Measurements from ENCODE around the gene DPM1. TPM values are rescaled to one million over a fixed set of nuclear protein-coding genes. Genes with fewer than 3 reads are reported as not detected.

The DPM1 gene
- total RNA-seq, 2 experiments from 2014 or later, result 48.1 to 48.9 TPM

- H3K27me3 Mint-ChIP-seq, result no peaks in the 10 kb centered on the region
- POLR2A ChIA-PET, result no interaction called here
- no peak overlapping the region for H3K4me3 Mint-ChIP-seq
- H3K4me1 Mint-ChIP-seq, result no peaks in the 10 kb centered on the region
- no peak overlapping the region for H3K27ac Mint-ChIP-seq
- no peaks in the 10 kb centered on the region for H3K9me3 Mint-ChIP-seq
- no peaks in the 10 kb centered on the region for H3K36me3 Mint-ChIP-seq
- no peak for DNase-seq
- ATAC-seq (ENCODE audit: low read depth), result no peak
Measured at GRCh38 chr20:50969435-50969834, 11.1 kb upstream of the DPM1 start.

DNA sequence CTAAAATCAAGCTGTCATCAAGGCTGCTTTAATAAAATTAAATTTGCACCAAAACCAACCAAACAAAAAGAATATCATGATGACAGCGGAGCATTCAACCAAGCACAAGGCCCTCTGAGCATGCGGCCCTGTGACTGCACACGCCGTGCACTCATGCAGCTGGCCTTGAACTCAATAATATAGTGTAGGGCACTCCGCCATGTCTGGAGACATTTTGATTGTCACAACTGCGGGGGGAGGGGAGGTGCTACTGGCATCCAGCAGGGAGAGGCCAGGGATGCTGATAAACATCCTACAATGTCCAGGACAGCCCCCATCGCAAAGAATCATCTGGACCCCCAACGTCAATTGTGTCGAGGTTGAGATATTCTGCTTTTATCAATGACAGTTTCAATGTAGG lies 10.0 kb upstream of the DPM1 start:
- DNase-seq (no peak), ATAC-seq (ENCODE audit: low read depth) (no peak)
- H3K36me3 Mint-ChIP-seq, result no peaks in the 10 kb centered on the region

GRCh38 chr20:50967586-50967985 lies 9.3 kb upstream of the DPM1 start:
- Mint-ChIP-seq H3K27me3 (no peaks in the 10 kb centered on the region), H3K27ac (no peak overlapping the region), H3K4me1 (peaks cover 4% of the 10 kb centered on the region), H3K36me3 (no peaks in the 10 kb centered on the region), H3K4me3 (no peak overlapping the region), H3K9me3 (no peaks in the 10 kb centered on the region)
- POLR2A ChIA-PET, result interaction anchor here (0.8 kb wide), 1 partner anchor 9 kb away, joined by 3 read pairs; the partner anchor contains the start of genes DPM1 and MOCS3
- DNase-seq (no peak), ATAC-seq (ENCODE audit: low read depth) (no peak)

More for the DNA sequence above, 10.0 kb upstream of the DPM1 start:
- H3K27ac Mint-ChIP-seq, result no peak overlapping the region
- POLR2A ChIA-PET, result no interaction called here
- H3K27me3 Mint-ChIP-seq, result no peaks in the 10 kb centered on the region
- no peak overlapping the region for H3K4me3 Mint-ChIP-seq
- H3K9me3 Mint-ChIP-seq, result no peaks in the 10 kb centered on the region
- H3K4me1 Mint-ChIP-seq, result peaks cover 1% of the 10 kb centered on the region

GRCh38 chr20:50959543-50960126 lies 1.3 kb upstream of the DPM1 start:
- Mint-ChIP-seq H3K36me3 (peaks cover 7% of the 10 kb centered on the region), H3K4me1 (peaks cover 36% of the 10 kb centered on the region), H3K9me3 (no peaks in the 10 kb centered on the region), H3K27ac (peak overlapping the region; percentile 93), H3K4me3 (peak overlapping the region; percentile 94), H3K27me3 (no peaks in the 10 kb centered on the region)
- DNase-seq (no peak), ATAC-seq (ENCODE audit: low read depth) (no peak)
- POLR2A ChIA-PET, result interaction anchor here (3.4 to 3.9 kb wide), 2 partner anchors 28 to 165 kb away, joined by 41 to 106 read pairs; partner anchors contain the start of genes ADNP and BCAS4

DNA sequence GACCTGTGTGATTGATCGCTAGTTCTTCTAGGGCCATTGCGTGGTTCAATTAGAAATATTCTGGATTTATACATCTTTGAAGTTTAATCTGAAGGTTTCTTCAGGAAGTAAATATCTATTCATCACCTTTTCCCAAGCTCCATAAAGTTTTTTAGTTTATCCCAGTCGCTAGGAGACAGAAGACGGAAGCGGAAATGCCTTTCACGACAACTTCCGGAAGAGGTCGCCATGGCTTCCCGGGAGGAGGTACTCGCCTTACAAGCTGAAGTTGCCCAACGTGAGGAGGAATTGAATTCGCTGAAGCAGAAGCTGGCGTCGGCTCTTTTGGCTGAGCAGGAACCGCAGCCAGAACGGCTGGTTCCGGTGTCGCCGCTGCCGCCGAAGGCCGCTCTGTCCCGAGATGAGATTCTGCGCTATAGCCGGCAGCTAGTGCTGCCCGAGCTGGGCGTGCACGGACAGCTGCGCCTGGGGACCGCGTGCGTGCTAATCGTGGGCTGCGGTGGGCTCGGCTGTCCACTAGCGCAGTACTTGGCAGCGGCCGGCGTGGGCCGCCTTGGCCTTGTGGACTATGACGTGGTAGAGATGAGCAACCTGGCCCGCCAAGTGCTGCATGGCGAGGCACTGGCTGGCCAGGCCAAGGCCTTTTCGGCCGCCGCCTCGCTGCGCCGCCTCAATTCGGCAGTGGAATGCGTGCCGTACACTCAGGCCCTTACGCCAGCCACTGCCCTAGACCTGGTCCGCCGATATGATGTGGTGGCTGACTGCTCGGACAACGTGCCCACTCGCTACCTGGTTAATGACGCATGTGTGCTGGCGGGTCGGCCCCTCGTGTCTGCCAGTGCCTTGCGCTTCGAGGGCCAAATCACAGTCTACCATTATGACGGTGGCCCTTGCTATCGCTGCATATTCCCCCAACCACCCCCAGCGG lies 547 bp upstream of the DPM1 start, which contains the start of gene MOCS3:
TSS of gene MOCS3 (plus strand) at position 204 of the 928 bp plus-strand sequence. CDS start at position 229, 25 bp downstream.
- ATAC-seq (ENCODE audit: low read depth) (peak; percentile 67), DNase-seq (peak; percentile 74)
- peak within 1 kb of the TSS; percentile 94 for H3K4me3 Mint-ChIP-seq
- H3K9me3 Mint-ChIP-seq, result no peaks in the 10 kb centered on the region
- peak within 1 kb of the TSS; percentile 93 for H3K27ac Mint-ChIP-seq
- no peaks in the 10 kb centered on the region for H3K27me3 Mint-ChIP-seq
- peaks cover 9% of the 10 kb centered on the region for H3K36me3 Mint-ChIP-seq
- POLR2A ChIA-PET, result interaction anchor here (0.6 to 3.9 kb wide), 20 partner anchors 8 to 772 kb away, joined by 3 to 106 read pairs (median 4); partner anchors contain the start of genes ADNP, BCAS4 and PARD6B
- peaks cover 38% of the 10 kb centered on the region for H3K4me1 Mint-ChIP-seq

DNA sequence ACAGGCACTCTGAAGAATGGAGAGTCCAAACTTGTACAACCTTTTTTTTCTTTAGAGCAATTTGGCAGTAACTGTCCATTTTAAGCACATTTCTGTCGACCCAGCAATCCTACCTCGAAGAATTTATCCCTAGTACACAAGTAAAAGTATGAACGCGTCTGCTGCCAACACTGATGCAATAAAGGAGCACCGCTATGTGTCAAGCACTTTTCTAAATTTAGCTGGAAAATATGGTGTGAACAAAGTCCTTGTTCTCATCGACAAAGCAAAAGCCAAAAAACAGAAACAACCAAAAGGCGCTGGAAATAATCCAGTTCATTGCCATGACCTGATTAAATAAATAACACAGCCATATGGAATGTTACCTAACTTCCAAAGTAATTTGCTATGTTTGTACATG lies 1.1 kb downstream of the DPM1 start:
- peaks cover 8% of the 10 kb centered on the region for H3K36me3 Mint-ChIP-seq
- ATAC-seq (ENCODE audit: low read depth), result no peak

GRCh38 chr20:50953821-50954220 lies 4.5 kb downstream of the DPM1 start:
- H3K36me3 Mint-ChIP-seq, result peaks cover 7% of the 10 kb centered on the region
- H3K9me3 Mint-ChIP-seq, result no peaks in the 10 kb centered on the region
- DNase-seq (no peak), ATAC-seq (ENCODE audit: low read depth) (no peak)
- POLR2A ChIA-PET, result no interaction called here
- H3K27me3 Mint-ChIP-seq, result no peaks in the 10 kb centered on the region
- H3K27ac Mint-ChIP-seq, result no peak overlapping the region
- H3K4me1 Mint-ChIP-seq, result peaks cover 22% of the 10 kb centered on the region
- no peak overlapping the region for H3K4me3 Mint-ChIP-seq

More for the DNA sequence above, 1.1 kb downstream of the DPM1 start:
- no peak for DNase-seq
- H3K27me3 Mint-ChIP-seq, result no peaks in the 10 kb centered on the region
- H3K4me3 Mint-ChIP-seq, result peak overlapping the region; percentile 94
- peaks cover 33% of the 10 kb centered on the region for H3K4me1 Mint-ChIP-seq
- POLR2A ChIA-PET, result interaction anchor here (1.4 to 3.9 kb wide), 8 partner anchors 10 to 227 kb away, joined by 3 to 106 read pairs (median 7); partner anchors contain the start of genes ADNP, BCAS4 and PARD6B
- H3K9me3 Mint-ChIP-seq, result no peaks in the 10 kb centered on the region
- H3K27ac Mint-ChIP-seq, result peak overlapping the region; percentile 93

DNA sequence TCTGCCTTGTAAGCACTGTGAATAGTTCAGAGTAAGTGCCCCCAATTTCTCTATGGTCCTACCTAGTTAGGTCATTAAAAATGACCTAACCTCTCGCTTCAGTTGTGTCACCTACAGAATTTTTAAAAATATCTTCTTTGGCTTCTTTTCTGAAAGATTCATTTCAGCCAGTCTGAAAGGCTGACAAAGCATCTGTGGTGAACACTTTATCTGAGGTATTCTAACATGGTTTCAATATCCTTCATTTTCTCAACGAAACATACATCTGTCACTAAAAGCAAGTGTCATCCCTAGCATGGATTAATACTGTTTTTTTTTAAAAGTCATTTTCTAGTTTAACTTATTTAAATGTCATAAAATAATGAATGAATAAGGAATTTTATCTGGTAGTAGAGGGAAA lies 5.1 kb downstream of the DPM1 start:
- Mint-ChIP-seq H3K27ac (no peak overlapping the region), H3K4me3 (no peak overlapping the region), H3K9me3 (no peaks in the 10 kb centered on the region), H3K27me3 (no peaks in the 10 kb centered on the region), H3K4me1 (peaks cover 22% of the 10 kb centered on the region), H3K36me3 (peaks cover 7% of the 10 kb centered on the region)
- no peak for ATAC-seq (ENCODE audit: low read depth)
- POLR2A ChIA-PET, result no interaction called here
- no peak for DNase-seq

DNA sequence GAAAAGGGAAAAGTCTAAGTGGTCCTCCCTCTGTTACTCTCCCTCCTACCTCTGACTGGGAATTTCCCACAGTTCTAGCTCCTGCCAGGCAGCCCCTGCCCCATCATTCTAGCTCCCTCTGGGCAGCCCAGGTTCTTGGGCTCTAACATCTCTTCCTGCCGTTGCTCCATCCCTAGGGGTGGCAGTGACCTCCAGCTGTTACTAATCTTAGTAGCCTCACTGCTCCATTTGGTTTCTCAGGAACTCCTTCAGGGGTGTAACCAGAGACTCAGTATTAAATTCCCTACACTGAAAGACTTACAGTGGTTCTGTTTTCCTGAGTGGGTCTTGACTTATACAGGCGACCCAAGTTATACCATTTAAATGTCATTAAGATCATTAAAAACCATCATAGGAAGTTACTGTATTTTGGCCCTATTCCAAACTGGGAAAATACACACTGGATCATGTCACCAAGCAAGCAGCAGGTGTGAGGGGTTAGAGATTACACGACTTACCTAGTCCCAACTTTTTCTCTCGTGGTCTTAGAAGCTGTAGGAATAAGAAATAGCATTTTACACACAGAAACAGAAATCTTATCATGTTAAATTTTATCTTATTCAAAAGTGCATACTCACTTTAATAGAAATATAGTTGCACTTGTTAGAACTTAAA lies 10.1 kb downstream of the DPM1 start:
- POLR2A ChIA-PET, result no interaction called here
- Mint-ChIP-seq H3K4me3 (no peak overlapping the region), H3K27me3 (no peaks in the 10 kb centered on the region), H3K4me1 (no peaks in the 10 kb centered on the region), H3K9me3 (no peaks in the 10 kb centered on the region), H3K36me3 (peaks cover 12% of the 10 kb centered on the region), H3K27ac (no peak overlapping the region)
- no peak for DNase-seq
- no peak for ATAC-seq (ENCODE audit: low read depth)

DNA sequence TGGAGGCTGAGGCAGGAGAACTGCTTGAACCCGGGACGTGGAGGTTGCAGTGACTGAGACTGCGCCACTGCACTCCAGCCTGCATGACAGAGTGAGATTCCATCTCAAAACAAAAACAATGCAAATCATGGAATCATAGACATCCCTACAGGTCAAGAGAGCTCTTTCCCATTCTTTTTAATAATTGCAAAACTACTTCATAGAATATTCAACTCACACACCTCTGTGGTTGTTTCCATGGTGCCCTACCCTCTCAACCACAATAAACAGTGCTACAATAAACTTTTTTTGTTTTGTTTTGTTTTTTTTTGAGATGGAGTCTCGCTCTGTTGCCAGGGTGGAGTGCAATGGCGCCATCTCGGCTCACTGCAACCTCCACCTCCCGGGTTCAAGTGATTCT lies 15.3 kb downstream of the DPM1 start:
- POLR2A ChIA-PET, result no interaction called here
- Mint-ChIP-seq H3K4me1 (no peaks in the 10 kb centered on the region), H3K9me3 (no peaks in the 10 kb centered on the region), H3K27ac (no peak overlapping the region), H3K36me3 (peaks cover 25% of the 10 kb centered on the region), H3K27me3 (no peaks in the 10 kb centered on the region), H3K4me3 (no peak overlapping the region)
- no peak for DNase-seq
- no peak for ATAC-seq (ENCODE audit: low read depth)

- Mint-ChIP-seq H3K9me3 (no peaks in the 10 kb centered on the region), H3K27me3 (no peaks in the 10 kb centered on the region), H3K4me1 (peaks cover 21% of the 10 kb centered on the region), H3K27ac (no peak overlapping the region), H3K36me3 (peaks cover 32% of the 10 kb centered on the region), H3K4me3 (no peak overlapping the region)
- DNase-seq (no peak), ATAC-seq (ENCODE audit: low read depth) (no peak)
- POLR2A ChIA-PET, result interaction anchor here (1.8 to 4.9 kb wide), 2 partner anchors 24 to 139 kb away, joined by 5 to 106 read pairs; partner anchors contain the start of genes BCAS4, DPM1 and MOCS3
Measured at GRCh38 chr20:50933589-50933988, 24.7 kb downstream of the DPM1 start.

- Mint-ChIP-seq H3K9me3 (no peaks in the 10 kb centered on the region), H3K4me1 (peaks cover 27% of the 10 kb centered on the region), H3K27me3 (no peaks in the 10 kb centered on the region), H3K36me3 (peaks cover 34% of the 10 kb centered on the region), H3K4me3 (no peak overlapping the region), H3K27ac (peak overlapping the region; percentile 97)
- ATAC-seq (ENCODE audit: low read depth) (no peak), DNase-seq (no peak)
- POLR2A ChIA-PET, result interaction anchor here (1.7 to 5.2 kb wide), 4 partner anchors 8 to 141 kb away, joined by 4 to 130 read pairs (median 56); partner anchors contain the start of genes BCAS4, DPM1 and MOCS3
Measured at GRCh38 chr20:50932691-50933280, 25.5 kb downstream of the DPM1 start.
